ENCODE results near the gene HNF4A. TPM values are rescaled to one million over a fixed set of nuclear protein-coding genes. Genes with fewer than 3 reads are reported as not detected.

HNF4A gene
- total and polyA plus RNA-seq, 2 of the 13 experiments (the other 11 are each of a cell fraction or from before 2014, with no cell fraction given): 80.9 to 169 TPM

GRCh38 chr20:44326391-44327159 is 28.9 kb upstream of the HNF4A start (continued):
- no peak for TF ChIP-seq TOPORS (CRISPR knock-in tag; IDR thresholded peaks at IDR 0.05)
- TF ChIP-seq ZFP36L1 (CRISPR knock-in tag; IDR thresholded peaks at IDR 0.05): no peak
- peak; percentile 70; the same call in 1 of the 2 replicates for TF ChIP-seq ZNF441 (CRISPR knock-in tag; IDR thresholded peaks at IDR 0.05; ENCODE audit: borderline replicate concordance)
- no peak for TF ChIP-seq CCAR2 (optimal IDR thresholded peaks at IDR 0.05; ENCODE audit: low read depth, low read length)
- TF ChIP-seq TCF7L2 (IDR thresholded peaks at IDR 0.05; ENCODE audit: low read depth, low read length): no peak
- no peak for TF ChIP-seq EEA1 (CRISPR knock-in tag; IDR thresholded peaks at IDR 0.05; ENCODE audit: borderline replicate concordance)
- no peak for TF ChIP-seq RAD51 (IDR thresholded peaks at IDR 0.05; ENCODE audit: borderline replicate concordance)
- peak; percentile 62 for TF ChIP-seq ARID5B (CRISPR knock-in tag; IDR thresholded peaks at IDR 0.05)
- TF ChIP-seq HMGXB4 (CRISPR knock-in tag; IDR thresholded peaks at IDR 0.05; ENCODE audit: borderline replicate concordance in 1 of 2, low read depth in 1 of 2): peak in 1 of 2 experiments; percentile 44; a peak in 1 of 4 replicates
- no peak for TF ChIP-seq ARNT (IDR thresholded peaks at IDR 0.05)
- TF ChIP-seq ZNF205 (CRISPR knock-in tag; IDR thresholded peaks at IDR 0.05): no peak
- TF ChIP-seq FLYWCH1 (CRISPR knock-in tag; IDR thresholded peaks at IDR 0.05): no peak
- TF ChIP-seq CSRNP1 (CRISPR knock-in tag; IDR thresholded peaks at IDR 0.05): 0 out of 2 replicates have a peak, but pooled peaks have one; percentile 39
- TF ChIP-seq PITX1 (CRISPR knock-in tag; IDR thresholded peaks at IDR 0.05): peak; percentile 22; the same call in 1 of the 2 replicates
- TF ChIP-seq HDAC2 (CRISPR knock-in tag; IDR thresholded peaks at IDR 0.05): 0 out of 2 replicates have a peak, but pooled peaks have one; percentile 39
- no peak for TF ChIP-seq KLF6 (CRISPR knock-in tag; IDR thresholded peaks at IDR 0.05)
- TF ChIP-seq CC2D1A (CRISPR knock-in tag; IDR thresholded peaks at IDR 0.05): no peak
- no peak for TF ChIP-seq ZBTB42 (CRISPR knock-in tag; IDR thresholded peaks at IDR 0.05)
- no peak for TF ChIP-seq ZBTB44 (CRISPR knock-in tag; IDR thresholded peaks at IDR 0.05)
- no peak for TF ChIP-seq GATA4 (IDR thresholded peaks at IDR 0.05; ENCODE audit: borderline replicate concordance, low read depth)
- TF ChIP-seq SP5 (CRISPR knock-in tag; IDR thresholded peaks at IDR 0.05; ENCODE audit: borderline replicate concordance, low read depth): no peak
- TF ChIP-seq AKAP8 (CRISPR knock-in tag; IDR thresholded peaks at IDR 0.05): no peak
